ENCODE data around the gene FNBP1.

DNA sequence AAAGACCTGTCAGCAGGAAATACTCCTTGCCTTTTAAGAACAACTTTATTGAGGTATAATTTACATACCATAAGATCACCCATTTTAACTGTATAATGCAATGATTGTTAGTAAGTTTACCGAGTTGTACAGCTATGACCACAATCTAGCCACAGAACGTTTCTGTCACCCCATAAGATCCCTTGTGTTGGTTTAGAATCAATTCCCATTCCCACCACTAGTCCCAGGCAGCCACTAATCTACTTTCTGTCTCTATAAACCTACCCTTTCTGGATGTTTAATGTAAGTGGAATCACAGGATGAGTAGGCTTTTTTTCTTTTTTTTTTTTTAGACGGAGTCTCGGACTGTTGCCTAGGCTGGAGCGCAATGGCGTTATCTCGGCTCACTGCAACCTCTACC is 15.2 kb upstream of the FNBP1 start:
- TF ChIP-seq, protein P1, sequence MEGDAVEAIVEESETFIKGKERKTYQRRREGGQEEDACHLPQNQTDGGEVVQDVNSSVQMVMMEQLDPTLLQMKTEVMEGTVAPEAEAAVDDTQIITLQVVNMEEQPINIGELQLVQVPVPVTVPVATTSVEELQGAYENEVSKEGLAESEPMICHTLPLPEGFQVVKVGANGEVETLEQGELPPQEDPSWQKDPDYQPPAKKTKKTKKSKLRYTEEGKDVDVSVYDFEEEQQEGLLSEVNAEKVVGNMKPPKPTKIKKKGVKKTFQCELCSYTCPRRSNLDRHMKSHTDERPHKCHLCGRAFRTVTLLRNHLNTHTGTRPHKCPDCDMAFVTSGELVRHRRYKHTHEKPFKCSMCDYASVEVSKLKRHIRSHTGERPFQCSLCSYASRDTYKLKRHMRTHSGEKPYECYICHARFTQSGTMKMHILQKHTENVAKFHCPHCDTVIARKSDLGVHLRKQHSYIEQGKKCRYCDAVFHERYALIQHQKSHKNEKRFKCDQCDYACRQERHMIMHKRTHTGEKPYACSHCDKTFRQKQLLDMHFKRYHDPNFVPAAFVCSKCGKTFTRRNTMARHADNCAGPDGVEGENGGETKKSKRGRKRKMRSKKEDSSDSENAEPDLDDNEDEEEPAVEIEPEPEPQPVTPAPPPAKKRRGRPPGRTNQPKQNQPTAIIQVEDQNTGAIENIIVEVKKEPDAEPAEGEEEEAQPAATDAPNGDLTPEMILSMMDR (IDR thresholded peaks at IDR 0.05; ENCODE audit: low read depth, low read length), result no peak
- TF ChIP-seq POLR2A (IDR thresholded peaks at IDR 0.05; ENCODE audit: extremely low read depth, insufficient read length), result no peak
